GM19324 (cell line): ENCODE results near the gene TALDO1.
"Not testable (repeated sequence)": the region's sequence is repeated elsewhere in the genome, so short reads cannot be mapped to it uniquely, and the experiment has no call there.

ENCODE experiments used
- ATAC-seq: cut with Tn5 transposase; IDR thresholded peaks from one replicate; pipeline ENCODE4 v1.9.1; 2021; ENCODE audit warnings: mild to moderate bottlenecking, moderate library complexity; ENCODE audit not compliant: unreplicated experiment, low FRiP score

The TALDO1 gene

DNA sequence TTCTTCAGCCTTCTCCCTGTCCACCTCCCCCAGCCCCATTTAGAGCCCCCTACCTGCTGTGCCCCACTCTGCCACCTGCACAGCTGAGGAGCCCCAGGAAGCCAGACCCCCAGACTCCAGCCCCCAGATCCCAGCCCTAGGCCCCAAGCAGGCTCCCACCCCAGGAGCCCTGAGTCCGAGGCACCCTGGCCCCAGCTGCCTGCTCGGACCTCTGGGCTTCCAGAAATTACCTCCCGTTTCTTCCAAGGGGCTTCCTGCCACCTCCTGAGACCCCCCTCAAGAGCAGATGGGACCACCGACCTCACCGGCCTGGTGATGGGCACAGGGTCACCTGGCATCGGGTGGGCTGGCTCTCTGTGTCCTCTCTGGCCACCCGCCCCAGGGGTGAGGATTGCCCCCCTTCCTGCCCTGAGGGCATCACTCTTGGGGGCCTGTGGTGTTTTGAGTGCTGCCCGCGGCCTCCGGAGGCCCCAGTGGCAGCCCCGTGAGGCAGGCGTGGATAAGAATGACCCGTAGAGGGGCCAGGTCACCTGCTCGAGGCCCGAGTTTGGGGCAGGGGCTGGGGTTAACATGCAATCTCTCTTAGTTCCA is 18.3 kb upstream of the TALDO1 start:
- no peak for ATAC-seq

DNA sequence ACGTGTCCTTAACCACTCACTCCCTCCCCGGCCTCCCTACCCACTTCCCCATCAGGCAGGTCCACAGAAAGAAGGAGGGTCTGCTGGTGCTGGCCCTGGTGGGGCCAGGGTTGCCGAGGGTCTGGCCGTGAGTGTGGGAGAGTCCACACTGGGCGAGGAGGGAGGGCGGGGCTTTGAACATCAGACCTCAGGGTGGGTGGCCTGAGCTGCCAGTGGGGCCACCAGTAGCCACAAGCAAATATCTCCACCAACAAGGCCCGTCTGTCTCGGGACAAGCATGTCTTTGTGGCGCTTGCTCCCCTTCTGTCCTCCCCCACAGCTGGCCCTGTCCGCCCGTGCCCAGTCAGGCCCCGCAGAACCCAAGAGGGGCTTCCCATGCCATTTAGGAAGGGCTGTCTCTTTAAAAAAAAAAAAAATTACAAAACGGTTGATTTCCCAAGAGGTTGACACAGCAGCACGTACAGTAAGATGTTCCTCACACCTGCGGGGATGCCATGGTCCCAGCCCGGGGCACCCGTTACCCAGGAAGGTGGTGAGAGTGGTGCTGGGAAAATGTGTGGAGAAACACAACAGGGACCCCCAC is 17.7 kb upstream of the TALDO1 start:
- ATAC-seq: no peak

GRCh38 chr11:733072-733471 is 14.2 kb upstream of the TALDO1 start:
- no peak for ATAC-seq

DNA sequence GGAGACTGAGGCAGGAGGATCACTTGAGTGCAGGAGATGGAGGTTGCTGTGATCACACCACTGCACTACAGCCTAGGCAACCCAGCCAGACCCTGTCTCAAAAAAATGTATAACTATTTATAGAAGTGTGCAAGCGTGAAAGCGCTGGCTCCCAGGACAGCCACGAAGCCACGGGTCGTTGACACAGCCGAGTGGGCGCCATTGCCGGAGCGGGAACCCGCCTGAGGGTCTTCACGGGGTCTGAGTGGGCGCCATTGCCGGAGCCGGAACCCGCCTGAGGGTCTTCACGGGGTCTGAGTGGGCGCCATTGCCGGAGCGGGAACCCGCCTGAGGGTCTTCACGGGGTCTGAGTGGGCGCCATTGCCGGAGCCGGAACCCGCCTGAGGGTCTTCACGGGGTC is 12.7 kb upstream of the TALDO1 start:
- not testable (repeated sequence) for ATAC-seq

GRCh38 chr11:737366-737765 is 9.9 kb upstream of the TALDO1 start:
- ATAC-seq: no peak

DNA sequence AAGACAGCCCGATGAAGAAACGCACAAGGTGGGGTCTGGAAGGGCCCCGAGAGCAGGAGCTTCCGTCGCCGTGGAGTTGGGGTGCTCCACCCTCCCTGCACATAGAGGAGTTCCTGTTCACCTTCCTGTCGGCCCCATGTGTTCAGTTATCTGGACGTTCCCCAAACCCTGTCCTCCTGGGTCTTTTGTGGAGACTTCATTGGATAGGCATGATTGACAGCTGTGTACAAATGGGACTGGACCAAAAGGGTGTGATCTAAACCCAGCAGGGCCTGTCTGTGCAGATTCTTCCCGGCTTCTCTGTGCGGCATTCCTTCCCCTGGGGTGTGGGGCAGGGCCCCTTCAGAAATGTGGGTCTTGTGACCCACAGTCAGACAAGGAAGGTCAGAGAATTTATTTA is 9.4 kb upstream of the TALDO1 start:
- not testable (repeated sequence) for ATAC-seq

DNA sequence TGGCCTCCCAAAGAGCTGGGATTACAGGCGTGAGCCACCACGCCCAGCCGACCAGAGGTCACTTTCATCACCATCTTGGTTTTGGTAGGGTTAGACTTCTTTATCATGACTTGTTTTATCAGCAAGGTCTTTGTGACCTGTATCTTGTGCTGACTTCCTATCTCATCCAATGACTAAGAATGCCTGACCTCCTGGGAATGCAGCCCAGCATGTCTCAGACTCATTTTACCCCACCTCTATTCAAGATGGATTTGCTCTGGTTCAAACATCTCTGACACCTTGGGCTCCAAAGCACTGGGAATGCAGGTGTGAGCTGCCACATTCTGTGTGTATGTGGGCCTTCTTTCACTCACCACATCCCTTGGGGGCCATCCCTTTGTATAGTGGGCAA is 5.1 kb upstream of the TALDO1 start:
- no peak for ATAC-seq

- ATAC-seq: no peak
Measured at GRCh38 chr11:742571-743201, 4.6 kb upstream of the TALDO1 start.

DNA sequence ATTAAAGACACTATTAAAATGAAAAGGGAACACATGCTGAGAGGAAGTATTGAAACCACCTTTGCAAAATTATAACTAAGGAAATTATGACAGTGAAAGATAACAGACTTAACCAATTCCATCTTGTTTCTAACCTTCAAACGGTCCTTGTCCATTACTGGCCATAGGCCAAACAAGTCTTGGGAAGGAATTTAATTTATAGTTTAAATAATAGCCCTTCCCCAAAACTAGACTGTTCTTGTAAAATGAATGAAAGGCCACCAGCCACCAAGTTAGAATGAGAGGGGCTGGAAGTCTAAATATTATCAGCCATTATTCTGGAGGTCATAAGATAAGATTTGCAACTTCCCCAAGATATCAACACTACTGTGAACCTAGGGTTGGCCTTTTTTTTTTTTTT is 1.8 kb upstream of the TALDO1 start:
- no peak for ATAC-seq

DNA sequence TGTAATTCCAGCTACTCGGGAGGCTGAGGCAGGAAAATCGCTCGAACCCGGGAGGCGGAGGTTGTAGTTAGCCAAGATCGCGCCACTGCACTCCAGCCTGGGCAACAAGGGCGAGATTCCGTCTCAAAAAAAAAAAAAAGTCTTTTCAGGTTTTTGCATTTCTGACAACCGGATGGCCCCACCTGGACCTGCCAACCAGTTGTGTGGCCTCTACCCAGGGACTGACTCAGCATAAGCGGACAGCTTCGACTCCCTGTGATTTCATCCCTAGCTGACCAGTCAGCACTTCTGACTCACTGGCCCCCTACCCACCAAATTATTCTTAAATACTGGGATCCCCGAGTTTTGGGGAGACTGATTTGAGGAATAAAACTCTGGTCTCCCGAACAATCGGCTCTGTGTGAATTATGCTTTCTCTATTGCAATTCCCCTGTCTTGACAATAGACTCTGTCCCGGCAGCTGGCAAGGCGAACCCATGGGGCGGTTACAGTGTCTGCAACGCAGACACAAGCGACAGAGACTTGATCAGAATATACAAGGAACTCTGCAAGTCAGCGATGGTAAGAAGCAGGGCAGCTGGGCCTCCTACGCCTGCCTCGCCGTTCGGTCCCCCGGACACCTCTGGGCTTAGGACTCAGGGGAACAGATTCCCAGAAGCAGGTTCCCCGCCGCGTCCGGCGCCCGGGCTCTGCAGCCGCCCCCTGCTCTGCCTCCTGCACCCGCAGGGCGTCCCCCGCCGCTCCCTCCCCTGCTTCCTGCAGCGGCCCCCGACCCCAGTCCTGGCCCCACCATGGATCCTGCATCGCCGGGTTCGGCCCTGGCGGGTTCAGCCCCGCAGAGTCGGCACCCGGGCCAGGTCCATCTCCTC is 741 bp upstream of the TALDO1 start:
- peak; percentile 48 for ATAC-seq

DNA sequence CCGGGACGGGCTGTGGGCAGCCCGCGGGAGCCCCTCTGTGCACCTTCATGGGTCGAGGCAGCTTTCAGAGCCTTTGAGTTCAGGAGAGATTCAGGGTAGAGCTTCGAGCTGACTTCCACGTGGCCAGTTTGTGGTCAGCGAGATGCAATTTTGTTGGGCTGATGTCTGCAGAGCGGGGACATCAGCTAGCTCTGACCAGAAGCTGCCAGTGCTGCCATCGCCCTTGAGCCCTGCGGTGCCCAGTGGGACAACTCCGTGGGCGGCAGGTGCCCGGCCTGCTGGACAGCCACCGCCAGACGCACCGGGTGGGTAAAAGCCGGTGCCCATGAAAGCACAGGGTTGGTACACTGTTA is 719 bp downstream of the TALDO1 start:
- ATAC-seq: peak; percentile 2

- ATAC-seq: no peak
Measured at GRCh38 chr11:749731-750130, 2.5 kb downstream of the TALDO1 start.

DNA sequence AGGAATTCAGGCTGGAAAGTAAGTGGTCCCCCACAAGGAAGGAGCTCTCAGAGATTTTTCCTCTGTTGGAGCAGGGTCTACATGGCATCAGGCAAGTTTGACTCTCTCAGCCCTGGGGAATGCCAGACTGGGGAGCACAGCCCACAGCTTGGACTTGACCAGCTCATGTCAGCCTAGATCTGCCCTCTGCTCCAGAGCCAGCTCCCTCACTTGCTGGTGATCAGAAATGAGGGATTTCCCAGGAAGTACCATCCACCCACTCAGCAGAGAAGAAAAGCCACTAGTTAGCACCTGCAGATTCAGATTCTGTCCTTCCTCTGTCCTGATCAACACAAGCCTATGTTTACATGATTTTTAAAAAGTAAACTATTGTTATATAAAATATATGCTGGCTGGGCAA is 13.0 kb downstream of the TALDO1 start:
- ATAC-seq: no peak

- no peak for ATAC-seq
Measured at GRCh38 chr11:761526-762108, 14.4 kb downstream of the TALDO1 start.

DNA sequence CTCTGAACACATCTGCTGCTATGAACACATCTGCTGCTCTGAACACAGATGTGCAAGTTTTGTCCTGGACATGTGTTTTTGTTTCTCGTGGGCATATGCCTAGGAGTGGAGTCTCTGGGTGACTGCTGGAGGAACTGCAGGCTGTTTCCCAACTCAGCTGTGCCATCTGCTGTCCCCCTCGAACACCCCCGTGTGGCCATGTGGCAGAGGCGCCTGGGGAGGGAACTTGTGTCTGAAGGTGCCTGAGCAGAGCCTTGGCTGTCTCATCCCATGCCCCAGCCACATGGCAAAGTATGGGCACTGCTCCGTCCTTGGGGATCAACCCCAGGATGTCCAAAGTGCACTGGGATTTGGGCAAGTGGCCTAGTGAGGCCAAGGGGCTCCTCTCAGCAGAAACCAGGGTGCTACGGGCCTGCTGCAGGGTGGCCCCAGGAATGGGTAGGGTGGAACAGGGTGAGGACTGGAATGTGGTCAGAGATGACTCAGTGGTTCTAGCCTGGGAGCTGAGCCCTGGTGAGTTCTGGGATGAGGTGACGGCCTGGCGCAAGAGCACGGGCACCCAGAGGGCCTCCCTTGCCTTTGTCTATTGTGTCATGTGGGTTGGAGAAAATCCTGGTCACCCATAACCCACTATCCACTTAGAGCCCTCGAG is 15.3 kb downstream of the TALDO1 start:
- no peak for ATAC-seq

- no peak for ATAC-seq
Measured at GRCh38 chr11:763073-763463, 15.8 kb downstream of the TALDO1 start.

GRCh38 chr11:763549-764321 is 16.5 kb downstream of the TALDO1 start:
- ATAC-seq: no peak

GRCh38 chr11:764322-765024 is 17.2 kb downstream of the TALDO1 start:
- ATAC-seq: no peak
